HepG2 (cell line): ENCODE measurements around the gene SAMD8. TPM values are rescaled to one million over a fixed set of nuclear protein-coding genes. Genes with fewer than 3 reads are reported as not detected.

Experiments
- AGO1 ChIP-seq: fragments of 200-400 bp; formaldehyde crosslinking; IDR thresholded peaks from 2 replicates; pipeline ENCODE4 v1.6.1; 2017; ENCODE audit warnings: mild to moderate bottlenecking, low read depth, low read length, moderate library complexity; ENCODE audit not compliant: poor library complexity, severe bottlenecking
- JUN ChIP-seq: sonication (generic); formaldehyde crosslinking; IDR thresholded peaks from 2 replicates; pipeline ENCODE4 v1.4.0; 2020; ENCODE audit warnings: mild to moderate bottlenecking, missing genetic modification reagents
- MEF2D ChIP-seq: sonication (generic); formaldehyde crosslinking; IDR thresholded peaks from 2 replicates; pipeline ENCODE4 v1.5.1; 2020; ENCODE audit warnings: mild to moderate bottlenecking, missing genetic modification reagents
- POLR2AphosphoS2 ChIP-seq: IDR thresholded peaks from 2 replicates; pipeline ENCODE4 v1.6.1; 2011; ENCODE audit warnings: low read depth, low read length, improper control_type of control experiment
- ZBTB40 ChIP-seq, 2 experiments: fragments of 450-650 bp in 1 of 2; sonication (generic) in 1 of 2; formaldehyde crosslinking in 1 of 2; IDR thresholded peaks; 2 replicates each; pipeline versions ENCODE4 v1.6.1 to v1.8.0; 2016 to 2022; ENCODE audit warnings: antibody characterized with exemption in 1 of 2, mild to moderate bottlenecking in 1 of 2, missing genetic modification reagents in 1 of 2
- ZNF275 ChIP-seq: sonication (generic); formaldehyde crosslinking; IDR thresholded peaks from 2 replicates; pipeline ENCODE4 v1.8.0; 2022; ENCODE audit warnings: missing genetic modification reagents, mild to moderate bottlenecking, inconsistent platforms, borderline replicate concordance
- ZNF3 ChIP-seq: IDR thresholded peaks from 2 replicates; pipeline ENCODE4 v1.7.0; 2017; ENCODE audit warnings: inconsistent platforms
- ZNF703 ChIP-seq: sonication (generic); formaldehyde crosslinking; IDR thresholded peaks from 2 replicates; pipeline ENCODE4 v1.5.1; 2020; ENCODE audit warnings: missing genetic modification reagents, mild to moderate bottlenecking, moderate library complexity, borderline replicate concordance
- ZNF724P ChIP-seq: sonication (generic); formaldehyde crosslinking; IDR thresholded peaks from 2 replicates; pipeline ENCODE4 v1.8.0; 2022; ENCODE audit warnings: missing genetic modification reagents, borderline replicate concordance
- ZNF772 ChIP-seq: sonication (generic); formaldehyde crosslinking; IDR thresholded peaks from 2 replicates; pipeline ENCODE4 v1.5.0; 2020; ENCODE audit warnings: mild to moderate bottlenecking, missing genetic modification reagents
- polyA plus RNA-seq, 8 experiments: library from polyadenylated mRNA; depleted of rRNA in 3 of 8; stranded (reverse) in 7 of 8; unstranded in 1 of 8; fragments of >200 nt; fragmentation: Illumina TruSeq in 4 of 8; extraction: Trizol in 4 of 8; gene quantifications; 2 replicates each; pipeline versions ENCODE4 v1.2.1 to v1.2.3, GENCODE V29; 2011 to 2016; ENCODE audit warnings: low read depth in 4 of 8, missing spikeins in 1 of 8, mixed read lengths in 1 of 8; ENCODE audit not compliant: insufficient read depth in 1 of 8
- total RNA-seq, 5 experiments: library from RNA; depleted of rRNA; stranded (reverse); fragments of >200 nt; fragmentation: Illumina TruSeq; extraction: Trizol; gene quantifications; 2 replicates each; pipeline ENCODE4 v1.2.3, GENCODE V29; 2016; ENCODE audit warnings: low read depth in 1 of 5

Gene SAMD8
- total and polyA plus RNA-seq, 2 of the 13 experiments (the other 11 are each of a cell fraction or from before 2014, with no cell fraction given), result 10.4 to 13.2 TPM

- 0 out of 2 replicates have a peak, but pooled peaks have one; percentile 44 for TF ChIP-seq ZNF724P (CRISPR knock-in tag)
- TF ChIP-seq ZBTB40 (IDR thresholded peaks at IDR 0.05), result no peak
- peak; percentile 54; the same call in 1 of the 2 replicates for TF ChIP-seq ZBTB40 (CRISPR knock-in tag; IDR thresholded peaks at IDR 0.05)
- no peak for TF ChIP-seq ZNF3
- TF ChIP-seq AGO1, result no peak
- TF ChIP-seq POLR2AphosphoS2, result no peak
- peak; percentile 50; the same call in 1 of the 2 replicates for TF ChIP-seq ZNF772 (CRISPR knock-in tag)
- TF ChIP-seq ZNF275, result 0 out of 2 replicates have a peak, but pooled peaks have one; percentile 57
- TF ChIP-seq ZNF703 (CRISPR knock-in tag), result no peak
- peak; percentile 35; the same call in 1 of the 2 replicates for TF ChIP-seq JUN
- TF ChIP-seq MEF2D (CRISPR knock-in tag), result peak; percentile 55; the same call in 1 of the 2 replicates
Observed at GRCh38 chr10:75210282-75211006, 99.0 kb downstream of the SAMD8 start, which contains the start of gene VDAC2 (continued).
